CD4-positive, alpha-beta T cell treated with Interleukin-4 for 1 hour (primary cell): Measurements from ENCODE around the gene KLK6.
A peak's percentile ranks its signal among the peaks of the same experiment; 100 is the strongest.

Experiments used
- DNase-seq, 2 donors: peaks; one replicate each; pipeline ENCODE4 v3.0.0-alpha.2; 2020 to 2022

The KLK6 gene

GRCh38 chr19:50947123-50947522 is 22.3 kb downstream of the KLK6 start:
- no peak for DNase-seq

- no peak for DNase-seq
Measured at GRCh38 chr19:50944795-50945194, 24.6 kb downstream of the KLK6 start.

- no peak for DNase-seq
Measured at GRCh38 chr19:50943074-50943828, 26.1 kb downstream of the KLK6 start.

- no peak for DNase-seq
Measured at GRCh38 chr19:50939596-50939995, 29.8 kb downstream of the KLK6 start.

GRCh38 chr19:50933640-50934039 is 35.8 kb downstream of the KLK6 start:
- DNase-seq = no peak

- DNase-seq = no peak
Measured at GRCh38 chr19:50932690-50933083, 36.7 kb downstream of the KLK6 start.

GRCh38 chr19:50932018-50932689 is 37.2 kb downstream of the KLK6 start:
- DNase-seq = no peak

- DNase-seq = no peak
Measured at GRCh38 chr19:50931023-50931422, 38.4 kb downstream of the KLK6 start.

GRCh38 chr19:50928831-50929230 is 40.6 kb downstream of the KLK6 start:
- no peak for DNase-seq

GRCh38 chr19:50926144-50926543 is 43.2 kb downstream of the KLK6 start:
- DNase-seq = no peak

GRCh38 chr19:50925734-50926133 is 43.7 kb downstream of the KLK6 start:
- no peak for DNase-seq

- DNase-seq = no peak
Measured at GRCh38 chr19:50924586-50924985, 44.8 kb downstream of the KLK6 start.

- DNase-seq = peak; percentile 74
Measured at GRCh38 chr19:50922317-50922853, 47.0 kb downstream of the KLK6 start.

- no peak for DNase-seq
Measured at GRCh38 chr19:50921426-50922316, 47.7 kb downstream of the KLK6 start.

GRCh38 chr19:50916069-50916468 is 53.3 kb downstream of the KLK6 start:
- no peak for DNase-seq

GRCh38 chr19:50912727-50913716 is 56.4 kb downstream of the KLK6 start:
- no peak for DNase-seq

- no peak for DNase-seq
Measured at GRCh38 chr19:50912102-50912599, 57.2 kb downstream of the KLK6 start.

- DNase-seq = no peak
Measured at GRCh38 chr19:50911206-50912101, 57.9 kb downstream of the KLK6 start, which contains the start of gene KLK4. TSS of gene KLK4 (minus strand) at chr19:50911395. CDS start at chr19:50910738, 657 bp downstream.

- DNase-seq = no peak
Measured at GRCh38 chr19:50910722-50911121, 58.7 kb downstream of the KLK6 start.
